DND-41 (cell line): ENCODE measurements around the gene RAD9A.

Experiments used
- ATAC-seq: fragments of 200-7000 bp; cut with Tn5 transposase; 3 replicates; pipeline ENCODE4 v1.9.1; 2021; ENCODE audit warnings: low read depth; ENCODE audit not compliant: insufficient read depth
- DNase-seq: peaks from one replicate; pipeline ENCODE4 v3.0.0-alpha.2; 2020
- H2AFZ ChIP-seq: 2 replicates; pipeline ENCODE4 v1.6.0; 2012; ENCODE audit warnings: low read depth, low read length
- H3K27ac ChIP-seq: 2 replicates; pipeline ENCODE4 v1.5.1; 2012; ENCODE audit warnings: low read length, inconsistent platforms
- H3K27me3 ChIP-seq: fragments of 200-600 bp; sonication (generic); 2 replicates; pipeline ENCODE4 v1.6.0; 2012; ENCODE audit warnings: low read length, mild to moderate bottlenecking, inconsistent platforms; ENCODE audit not compliant: insufficient read depth, poor library complexity
- H3K36me3 ChIP-seq: 2 replicates; pipeline ENCODE4 v1.5.1; 2012; ENCODE audit warnings: low read length, inconsistent platforms; ENCODE audit not compliant: insufficient read depth
- H3K4me1 ChIP-seq: 2 replicates; pipeline ENCODE4 v1.5.1; 2012; ENCODE audit warnings: mild to moderate bottlenecking, low read length; ENCODE audit not compliant: insufficient read depth
- H3K4me2 ChIP-seq: 2 replicates; pipeline ENCODE4 v1.6.0; 2012; ENCODE audit warnings: mild to moderate bottlenecking, moderate library complexity, low read length, inconsistent platforms; ENCODE audit not compliant: insufficient read depth
- H3K4me3 ChIP-seq, 2 experiments: fragments of 200-600 bp in 1 of 2; shearing (Covaris generic) in 1 of 2; 2 replicates each; pipeline ENCODE4 v1.5.1; 2012 to 2016; ENCODE audit warnings: inconsistent platforms in 2 of 2, low read length in 2 of 2, mild to moderate bottlenecking in 2 of 2, low read depth in 1 of 2, moderate library complexity in 1 of 2
- H3K79me2 ChIP-seq: 2 replicates; pipeline ENCODE4 v1.6.0; 2012; ENCODE audit warnings: low read length, inconsistent platforms; ENCODE audit not compliant: insufficient read depth
- H3K9ac ChIP-seq: 2 replicates; pipeline ENCODE4 v1.6.0; 2012; ENCODE audit warnings: low read depth, mild to moderate bottlenecking, inconsistent platforms, low read length, moderate library complexity
- H3K9me3 ChIP-seq: 2 replicates; pipeline ENCODE4 v1.5.1; 2012; ENCODE audit warnings: low read length, moderate library complexity, mild to moderate bottlenecking, inconsistent platforms; ENCODE audit not compliant: insufficient read depth, severe bottlenecking
- H4K20me1 ChIP-seq: 2 replicates; pipeline ENCODE4 v1.6.0; 2012; ENCODE audit warnings: low read length; ENCODE audit not compliant: insufficient read depth
- CTCF ChIP-seq: IDR thresholded peaks from 2 replicates; pipeline ENCODE4 v1.5.1; 2012; ENCODE audit warnings: borderline replicate concordance, low read length, moderate library complexity, mild to moderate bottlenecking; ENCODE audit not compliant: poor library complexity, severe bottlenecking; ENCODE audit errors: extremely low read depth
- EZH2 ChIP-seq: IDR thresholded peaks from 3 replicates; pipeline ENCODE4 v1.6.1; 2012; ENCODE audit warnings: borderline replicate concordance, low read depth, mild to moderate bottlenecking, moderate library complexity, low read length, inconsistent platforms; ENCODE audit not compliant: severe bottlenecking

Gene RAD9A

GRCh38 chr11:67345920-67346819 lies 45.6 kb upstream of the RAD9A start:
- Histone ChIP-seq H3K27me3 (no peaks in the 10 kb centered on the region), H3K36me3 (no peaks in the 10 kb centered on the region; the same call in 1 of the 2 replicates), H3K9me3 (no peaks in the 10 kb centered on the region), H3K79me2 (no peaks in the 10 kb centered on the region), H3K9ac (no peak overlapping the region), H3K4me2 (no peak overlapping the region), H2AFZ (no peak overlapping the region), H3K27ac (no peak overlapping the region), H4K20me1 (no peaks in the 10 kb centered on the region), H3K4me3 (no peak overlapping the region), H3K4me1 (no peaks in the 10 kb centered on the region; the same call in 1 of the 2 replicates)
- DNase-seq = peak; percentile 10
- TF ChIP-seq EZH2 (no peak), CTCF (peak; percentile 70)
- peak; percentile 62; the same call in 2 of the 3 replicates for ATAC-seq

DNA sequence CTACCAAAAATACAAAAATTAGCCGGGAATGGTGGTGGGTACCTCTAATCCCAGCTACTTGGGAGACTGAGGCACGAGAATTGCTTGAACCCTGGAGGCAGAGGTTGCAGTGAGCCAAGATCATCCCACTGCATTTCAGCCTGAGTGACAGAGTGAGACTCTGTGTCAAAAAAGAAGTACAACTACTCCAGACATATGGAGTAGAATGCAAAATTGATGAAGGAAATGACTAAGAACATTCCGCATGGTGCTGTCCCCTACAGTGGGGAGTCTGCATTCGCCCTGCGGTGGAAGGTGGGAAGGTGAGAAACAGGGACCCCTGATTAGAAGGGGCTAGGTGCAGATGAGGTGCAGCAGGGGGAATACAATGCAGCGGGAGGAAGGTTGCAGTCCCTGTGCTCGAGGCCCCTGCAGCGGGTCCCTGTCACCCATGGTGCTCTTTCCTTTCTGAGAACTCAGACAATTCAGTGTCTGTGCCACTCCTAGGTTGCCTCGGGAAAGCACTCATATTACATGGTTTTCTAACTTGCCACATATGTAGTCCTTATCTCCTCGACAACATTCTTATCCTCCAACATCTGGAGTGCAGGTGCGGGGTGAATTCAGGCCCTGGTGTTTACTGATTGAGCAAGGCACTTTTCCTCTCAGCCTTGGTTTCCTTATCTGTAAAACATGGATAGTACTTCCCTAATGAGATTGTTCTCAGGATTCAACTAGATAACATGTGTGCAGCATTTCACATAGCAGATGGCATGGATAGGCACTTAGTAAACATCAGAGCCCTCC lies 43.6 kb upstream of the RAD9A start:
- ATAC-seq (no peak), DNase-seq (no peak)
- H3K4me3 ChIP-seq = no peak overlapping the region
- H3K9me3 ChIP-seq = no peaks in the 10 kb centered on the region
- no peak overlapping the region for H3K27ac ChIP-seq
- H3K4me1 ChIP-seq = peaks cover 18% of the 10 kb centered on the region
- no peak overlapping the region for H3K4me2 ChIP-seq
- H3K79me2 ChIP-seq = peaks cover 8% of the 10 kb centered on the region
- H3K27me3 ChIP-seq = no peaks in the 10 kb centered on the region
- H2AFZ ChIP-seq = no peak overlapping the region
- no peaks in the 10 kb centered on the region for H4K20me1 ChIP-seq
- no peak overlapping the region; the same call in 1 of the 2 replicates for H3K9ac ChIP-seq
- no peaks in the 10 kb centered on the region; the same call in 1 of the 2 replicates for H3K36me3 ChIP-seq
- TF ChIP-seq EZH2 = no peak
- TF ChIP-seq CTCF = no peak

GRCh38 chr11:67349036-67349435 lies 42.8 kb upstream of the RAD9A start:
- H3K9me3 ChIP-seq = no peaks in the 10 kb centered on the region
- H2AFZ ChIP-seq = no peak overlapping the region
- H3K9ac ChIP-seq = no peak overlapping the region
- no peaks in the 10 kb centered on the region for H3K27me3 ChIP-seq
- no peak overlapping the region for H3K4me2 ChIP-seq
- TF ChIP-seq EZH2 (no peak), CTCF (no peak)
- H3K4me3 ChIP-seq = no peak overlapping the region
- peaks cover 8% of the 10 kb centered on the region for H3K79me2 ChIP-seq
- no peak for DNase-seq
- H3K27ac ChIP-seq = no peak overlapping the region
- no peak for ATAC-seq
- H3K4me1 ChIP-seq = peaks cover 24% of the 10 kb centered on the region
- H4K20me1 ChIP-seq = no peaks in the 10 kb centered on the region
- H3K36me3 ChIP-seq = no peaks in the 10 kb centered on the region; the same call in 1 of the 2 replicates
